ENCODE measurements around the gene TMEM72. TPM values are rescaled to one million over a fixed set of nuclear protein-coding genes. Genes with fewer than 3 reads are reported as not detected.

TMEM72 gene
- polyA plus RNA-seq, 1 donor from 2014 or later = 1.4 TPM

GRCh38 chr10:44956717-44957706 lies 45.9 kb downstream of the TMEM72 start:
- Histone ChIP-seq H3K4me3 (ENCODE audit: low read length) (peak overlapping the region; percentile 94), H3K4me2 (ENCODE audit: low read length) (no peak overlapping the region), H3K9me3 (ENCODE audit: low read length) (no peaks in the 10 kb centered on the region), H3K9ac (ENCODE audit: low read length) (no peak overlapping the region), H3F3A (ENCODE audit: insufficient read depth, low read length, poor library complexity, severe bottlenecking) (no peaks in the 10 kb centered on the region), H3K9me2 (ENCODE audit: insufficient read depth, low read length) (no peaks in the 10 kb centered on the region), H4K20me1 (ENCODE audit: insufficient read depth) (no peaks in the 10 kb centered on the region), H3K27ac (ENCODE audit: low read length) (no peak overlapping the region), H3K27me3 (ENCODE audit: insufficient read depth, low read depth, low read length) (no peaks in the 10 kb centered on the region), H3K79me2 (replicated peaks; ENCODE audit: insufficient read depth, low read length) (no peaks in the 10 kb centered on the region), H2AFZ (ENCODE audit: low read depth, low read length) (no peak overlapping the region), H3K36me3 (ENCODE audit: insufficient read depth, low read length) (no peaks in the 10 kb centered on the region)
- TF ChIP-seq REST (IDR thresholded peaks at IDR 0.05; ENCODE audit: borderline replicate concordance) (no peak), MXI1 (conservative IDR thresholded peaks at IDR 0.05; ENCODE audit: poor library complexity, severe bottlenecking) (no peak), CTCF (IDR thresholded peaks at IDR 0.05; ENCODE audit: poor library complexity, severe bottlenecking) (no peak), TAF1 (IDR thresholded peaks at IDR 0.05; ENCODE audit: low read depth) (no peak), EZH2 (IDR thresholded peaks at IDR 0.05; ENCODE audit: borderline replicate concordance, insufficient read depth, low read length, poor library complexity, severe bottlenecking) (no peak), SMC3 (conservative IDR thresholded peaks at IDR 0.05; ENCODE audit: poor library complexity) (no peak), RAD21 (conservative IDR thresholded peaks at IDR 0.05) (no peak), POLR2AphosphoS5 (IDR thresholded peaks at IDR 0.05) (no peak), EP300 (conservative IDR thresholded peaks at IDR 0.05; ENCODE audit: poor library complexity, severe bottlenecking) (no peak)

- H3K27ac ChIP-seq (ENCODE audit: low read length) = no peak overlapping the region
Observed at GRCh38 chr10:44958196-44958897, 47.2 kb downstream of the TMEM72 start.

More at GRCh38 chr10:44958196-44958897, 47.2 kb downstream of the TMEM72 start:
- TF ChIP-seq TAF1 (IDR thresholded peaks at IDR 0.05; ENCODE audit: low read depth) (no peak), POLR2AphosphoS5 (IDR thresholded peaks at IDR 0.05) (no peak), SMC3 (conservative IDR thresholded peaks at IDR 0.05; ENCODE audit: poor library complexity) (no peak)
- Histone ChIP-seq H3K4me3 (ENCODE audit: low read length) (peak overlapping the region; percentile 94), H2AFZ (ENCODE audit: low read depth, low read length) (no peak overlapping the region), H3K4me2 (ENCODE audit: low read length) (peak overlapping the region; percentile 72), H3K27me3 (ENCODE audit: insufficient read depth, low read depth, low read length) (no peaks in the 10 kb centered on the region), H3F3A (ENCODE audit: insufficient read depth, low read length, poor library complexity, severe bottlenecking) (no peaks in the 10 kb centered on the region), H3K9me2 (ENCODE audit: insufficient read depth, low read length) (no peaks in the 10 kb centered on the region), H4K20me1 (ENCODE audit: insufficient read depth) (no peaks in the 10 kb centered on the region), H3K9ac (ENCODE audit: low read length) (peak overlapping the region; percentile 82), H3K79me2 (replicated peaks; ENCODE audit: insufficient read depth, low read length) (no peaks in the 10 kb centered on the region), H3K36me3 (ENCODE audit: insufficient read depth, low read length) (no peaks in the 10 kb centered on the region), H3K9me3 (ENCODE audit: low read length) (no peaks in the 10 kb centered on the region)

Measured in neural cell (in vitro differentiated cells).